NCI-H748 treated with DMSO at 0.1 percent for 48 hours (cell line): ENCODE results near the gene NXPH1.

ENCODE experiments used
- DNase-seq: peaks from one replicate; lab custom pipeline; 2025; lab: John Stamatoyannopoulos, UW

NXPH1 gene

GRCh38 chr7:8597565-8597964, 164.2 kb downstream of the NXPH1 start:
- DNase-seq, result peak; percentile 92

- no peak for DNase-seq
These were observed 167.7 kb downstream of the NXPH1 start for GRCh38 chr7:8601121-8601520.

- DNase-seq, result no peak
These were observed 171.8 kb downstream of the NXPH1 start for GRCh38 chr7:8605221-8605620.

GRCh38 chr7:8612584-8612983, 179.2 kb downstream of the NXPH1 start:
- DNase-seq, result no peak

- no peak for DNase-seq
These were observed 179.8 kb downstream of the NXPH1 start for GRCh38 chr7:8613191-8613590.

- DNase-seq, result peak; percentile 55
These were observed 181.6 kb downstream of the NXPH1 start for GRCh38 chr7:8615019-8615418.

GRCh38 chr7:8618441-8619070, 185.1 kb downstream of the NXPH1 start:
- DNase-seq, result no peak

- DNase-seq, result no peak
These were observed 186.8 kb downstream of the NXPH1 start for GRCh38 chr7:8620169-8620568.

- DNase-seq, result no peak
These were observed 192.2 kb downstream of the NXPH1 start for GRCh38 chr7:8625612-8626011.

- DNase-seq, result peak; percentile 47
These were observed 193.9 kb downstream of the NXPH1 start for GRCh38 chr7:8627325-8627724.

- DNase-seq, result no peak
These were observed 195.2 kb downstream of the NXPH1 start for GRCh38 chr7:8628656-8629055.

- DNase-seq, result no peak
These were observed 196.1 kb downstream of the NXPH1 start for GRCh38 chr7:8629504-8629903.

- DNase-seq, result peak; percentile 87
These were observed 203.9 kb downstream of the NXPH1 start for GRCh38 chr7:8637322-8637721.

- DNase-seq, result peak; percentile 99
These were observed 204.7 kb downstream of the NXPH1 start for GRCh38 chr7:8638076-8638475.

GRCh38 chr7:8639668-8640067, 206.3 kb downstream of the NXPH1 start:
- DNase-seq, result no peak

- no peak for DNase-seq
These were observed 207.3 kb downstream of the NXPH1 start for GRCh38 chr7:8640671-8641070.

- DNase-seq, result no peak
These were observed 235.5 kb downstream of the NXPH1 start for GRCh38 chr7:8668627-8669500.

- no peak for DNase-seq
These were observed 236.1 kb downstream of the NXPH1 start for GRCh38 chr7:8669501-8669851.

GRCh38 chr7:8684426-8684825, 251.0 kb downstream of the NXPH1 start:
- DNase-seq, result no peak

- DNase-seq, result peak; percentile 8
These were observed 266.6 kb downstream of the NXPH1 start for GRCh38 chr7:8699875-8700624.

- DNase-seq, result no peak
These were observed 269.4 kb downstream of the NXPH1 start for GRCh38 chr7:8702807-8703206.

- DNase-seq, result no peak
These were observed 276.7 kb downstream of the NXPH1 start for GRCh38 chr7:8710124-8710523.

GRCh38 chr7:8714791-8715190, 281.4 kb downstream of the NXPH1 start:
- DNase-seq, result no peak
